Tibial artery (tissue), 4 donors: ENCODE results near the gene USP17L15.
"Not testable (repeated sequence)": the region's sequence is repeated elsewhere in the genome, so short reads cannot be mapped to it uniquely, and the experiment has no call there.

Source experiments
- DNase-seq, 2 donors: peaks; one replicate each; pipeline ENCODE4 v3.0.0-alpha.2; 2019
- H3K27ac ChIP-seq, 2 donors: fragments of 200-600 bp; sonication (generic) in 1 of 2; 1 replicate in 1 of 2; 2 replicates in 1 of 2; pipeline ENCODE4 v1.5.1; 2018 to 2019; ENCODE audit warnings: mild to moderate bottlenecking in 1 of 2
- H3K27me3 ChIP-seq, 2 donors: fragments of 200-600 bp; sonication (generic) in 1 of 2; one replicate each; pipeline versions ENCODE4 v1.5.1 to v1.6.0; 2016 to 2019
- H3K36me3 ChIP-seq, 3 donors: fragments of 200-600 bp; sonication (generic) in 2 of 3; one replicate each; pipeline ENCODE4 v1.5.1; 2016 to 2019; ENCODE audit warnings: mild to moderate bottlenecking in 2 of 3
- H3K4me1 ChIP-seq, 4 donors: fragments of 200-600 bp; sonication (generic) in 2 of 4; 1 replicate in 3 of 4; 2 replicates in 1 of 4; pipeline ENCODE4 v1.5.1; 2016 to 2019
- H3K4me3 ChIP-seq, 2 donors: fragments of 200-600 bp; sonication (generic) in 1 of 2; 1 replicate in 1 of 2; 2 replicates in 1 of 2; pipeline ENCODE4 v1.5.1; 2018 to 2019; ENCODE audit warnings: mild to moderate bottlenecking in 2 of 2
- H3K9me3 ChIP-seq, 3 donors: fragments of 200-600 bp; sonication (generic) in 1 of 3; one replicate each; pipeline ENCODE4 v1.5.1; 2016 to 2019
- intact Hi-C: fragments of 100-400 bp; cut with DNase I; formaldehyde crosslinking; loops from one replicate; pipeline ENCODE4 v1.15.0; 2023; ENCODE audit warnings: low total_unique reads

Gene USP17L15

DNA sequence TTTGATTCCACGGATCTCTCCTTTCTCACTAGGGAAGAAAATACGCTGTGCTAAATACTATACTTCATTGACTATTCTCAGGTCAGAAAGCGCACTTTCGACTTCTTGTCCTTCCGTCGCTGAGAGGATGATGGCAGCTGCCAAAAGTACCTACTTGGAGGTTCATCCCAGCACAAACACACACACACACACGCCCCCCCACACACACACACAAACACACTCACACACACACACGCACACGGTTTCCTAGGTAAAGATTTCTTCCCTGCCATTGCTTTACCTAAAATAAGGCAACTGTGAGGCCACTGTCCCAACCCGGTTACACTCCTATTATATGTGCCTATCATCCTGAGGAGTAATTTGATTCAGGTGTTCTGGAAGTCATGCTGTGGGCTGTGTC lies 37.5 kb downstream of the USP17L15 start:
- peak; percentile 76 to 79 for DNase-seq

More for the DNA sequence above, 37.5 kb downstream of the USP17L15 start:
- H3K9me3 ChIP-seq, intact Hi-C loops, H3K4me1 ChIP-seq, H3K36me3 ChIP-seq, H3K27me3 ChIP-seq, H3K4me3 ChIP-seq, H3K27ac ChIP-seq: not testable (repeated sequence)
